Amniotic stem cell (primary cell): ENCODE measurements around the gene MRGPRG.

Experiments used
- DNase-seq: peaks from one replicate; lab custom pipeline; 2025; lab: John Stamatoyannopoulos, UW

Gene MRGPRG

GRCh38 chr11:3194016-3194816, 24.4 kb downstream of the MRGPRG start:
- DNase-seq = no peak

- no peak for DNase-seq
Observed at GRCh38 chr11:3193373-3194015, 25.1 kb downstream of the MRGPRG start.

GRCh38 chr11:3192511-3193372, 25.9 kb downstream of the MRGPRG start:
- no peak for DNase-seq

DNA sequence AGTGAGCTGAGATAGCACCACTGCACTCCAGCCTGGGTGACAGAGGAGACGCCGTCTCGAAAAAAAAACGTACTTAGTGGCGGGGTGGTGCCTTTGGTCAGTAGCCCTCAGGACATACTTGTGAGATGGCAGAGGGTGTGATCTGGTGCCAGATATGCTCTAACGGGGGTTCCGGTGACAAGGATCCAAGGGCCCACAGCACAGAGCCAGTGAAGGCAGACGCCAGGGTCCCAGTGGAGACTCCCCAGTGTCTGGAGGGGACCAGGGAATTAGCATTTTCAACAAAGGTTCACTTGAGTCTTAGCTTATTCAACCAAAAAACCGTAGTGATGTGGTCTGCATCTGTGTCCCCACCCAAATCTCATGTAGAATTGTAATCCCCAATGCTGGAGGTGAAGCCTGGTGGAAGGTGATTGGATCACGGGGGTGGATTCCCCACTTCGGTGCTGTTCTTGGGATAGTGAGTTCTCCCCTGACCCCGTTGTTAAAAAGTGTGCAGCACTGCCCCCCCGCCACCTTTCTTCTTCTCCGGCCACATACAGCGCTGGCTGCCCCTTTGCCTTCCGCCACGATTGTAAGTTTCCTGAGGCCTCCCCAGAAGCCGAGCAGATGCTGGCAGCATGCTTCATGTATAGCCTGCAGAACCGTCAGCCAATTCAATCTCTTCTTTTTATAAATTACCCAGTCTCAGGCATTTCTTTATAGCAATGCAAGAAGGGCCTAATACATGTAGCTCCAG, 26.9 kb downstream of the MRGPRG start:
- DNase-seq = no peak

GRCh38 chr11:3190600-3190999, 28.0 kb downstream of the MRGPRG start:
- DNase-seq = no peak

DNA sequence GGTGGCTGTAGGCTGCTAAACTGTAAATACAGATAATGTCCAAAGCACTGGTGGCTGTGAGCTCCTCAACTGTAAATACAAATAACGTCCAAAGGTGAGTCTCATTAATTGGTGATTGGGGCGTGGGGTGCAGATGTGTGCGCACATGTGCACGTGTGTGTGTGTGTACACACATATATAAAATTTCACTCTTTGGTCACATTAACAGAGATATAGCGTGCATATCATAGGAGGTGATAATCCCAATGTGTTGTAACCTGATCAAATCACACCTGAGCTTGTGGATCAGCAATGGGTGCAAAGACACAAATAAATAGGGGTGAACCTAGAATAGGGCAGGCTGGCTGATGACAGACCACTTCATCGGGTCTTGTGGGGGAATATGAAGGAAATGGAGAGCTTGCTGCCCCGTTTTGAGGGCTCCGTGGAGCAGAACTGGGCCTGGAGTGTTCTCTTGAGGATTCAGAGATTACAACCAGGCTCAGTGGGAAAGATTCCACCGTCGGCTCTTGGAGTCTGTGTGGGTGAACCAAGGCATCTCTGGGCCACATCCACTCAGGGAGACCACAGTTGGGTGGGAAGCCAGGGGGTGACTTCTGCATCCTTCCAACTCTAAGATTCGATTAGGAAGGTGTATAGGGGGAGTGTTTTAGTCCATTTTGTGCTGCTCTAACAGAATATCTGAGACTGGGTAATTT, 28.6 kb downstream of the MRGPRG start:
- DNase-seq = no peak

DNA sequence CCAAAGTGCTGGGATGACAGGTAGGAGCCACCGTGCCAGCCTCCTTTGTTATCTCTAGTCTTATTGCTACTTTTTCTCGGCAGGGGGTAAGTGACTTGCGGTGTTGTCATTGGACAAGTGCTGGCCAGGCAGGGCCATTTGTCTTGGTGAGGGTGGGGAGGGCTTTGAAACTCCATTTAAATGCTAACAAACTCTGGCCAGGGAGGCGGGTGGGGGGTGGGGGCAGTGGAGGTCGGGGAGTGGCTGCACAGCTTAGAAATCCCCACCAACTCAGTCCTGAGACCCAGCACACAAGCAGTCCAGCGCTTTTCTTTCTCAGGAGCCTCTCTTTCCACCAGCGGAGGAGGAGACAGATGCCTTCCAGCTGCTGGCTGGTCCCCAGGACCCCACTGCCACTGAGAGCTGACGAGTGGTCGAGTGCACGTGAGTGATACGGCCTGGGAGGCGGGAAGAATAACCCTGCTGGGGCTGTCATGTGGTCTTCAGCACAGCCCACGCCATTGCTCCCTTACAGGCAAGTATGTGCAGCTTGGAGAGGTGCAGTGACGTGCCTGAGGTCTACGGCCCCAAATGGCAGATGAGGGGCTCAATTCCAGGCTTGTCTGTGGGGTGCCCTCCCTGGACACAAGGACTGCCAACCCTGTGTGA, 29.3 kb downstream of the MRGPRG start:
- no peak for DNase-seq

DNA sequence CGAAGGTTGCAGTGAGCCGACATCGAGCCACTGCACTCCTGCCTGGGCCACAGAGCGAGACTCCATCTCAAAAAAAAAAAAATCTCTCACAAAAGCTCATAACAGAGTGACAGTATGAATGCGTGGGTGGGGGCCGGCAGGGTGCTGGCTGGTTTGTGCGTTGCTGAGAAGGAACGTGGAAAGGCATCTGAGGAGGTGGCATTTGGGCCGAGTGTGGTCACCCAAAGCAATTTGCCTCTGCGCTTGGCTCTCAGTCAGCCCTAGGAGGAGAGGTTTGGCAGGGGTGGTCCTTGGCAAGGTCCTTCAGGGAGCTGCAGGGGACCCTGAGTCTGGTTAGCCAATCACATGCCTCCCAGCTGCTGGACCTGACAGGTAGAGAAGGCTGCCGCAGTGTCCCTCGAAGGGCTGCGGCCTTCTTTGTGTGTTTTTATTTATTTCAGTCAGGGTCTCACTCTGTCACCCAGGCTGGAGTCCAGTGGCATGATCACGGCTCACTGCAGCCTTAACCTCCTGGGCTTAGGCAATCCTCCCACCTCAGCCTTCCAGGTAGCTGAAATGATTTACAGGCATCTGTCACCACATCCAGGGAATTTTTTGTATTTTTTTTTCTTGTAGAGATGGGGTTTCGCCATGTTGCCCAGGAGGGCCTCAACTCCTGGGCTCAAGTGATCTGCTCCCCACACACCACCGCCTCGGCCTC, 30.0 kb downstream of the MRGPRG start:
- no peak for DNase-seq

- no peak for DNase-seq
Observed at GRCh38 chr11:3186166-3186953, 32.3 kb downstream of the MRGPRG start.

GRCh38 chr11:3184732-3185347, 33.8 kb downstream of the MRGPRG start:
- DNase-seq = no peak

GRCh38 chr11:3183523-3183922, 35.1 kb downstream of the MRGPRG start:
- DNase-seq = no peak

GRCh38 chr11:3182462-3182852, 36.2 kb downstream of the MRGPRG start:
- no peak for DNase-seq

DNA sequence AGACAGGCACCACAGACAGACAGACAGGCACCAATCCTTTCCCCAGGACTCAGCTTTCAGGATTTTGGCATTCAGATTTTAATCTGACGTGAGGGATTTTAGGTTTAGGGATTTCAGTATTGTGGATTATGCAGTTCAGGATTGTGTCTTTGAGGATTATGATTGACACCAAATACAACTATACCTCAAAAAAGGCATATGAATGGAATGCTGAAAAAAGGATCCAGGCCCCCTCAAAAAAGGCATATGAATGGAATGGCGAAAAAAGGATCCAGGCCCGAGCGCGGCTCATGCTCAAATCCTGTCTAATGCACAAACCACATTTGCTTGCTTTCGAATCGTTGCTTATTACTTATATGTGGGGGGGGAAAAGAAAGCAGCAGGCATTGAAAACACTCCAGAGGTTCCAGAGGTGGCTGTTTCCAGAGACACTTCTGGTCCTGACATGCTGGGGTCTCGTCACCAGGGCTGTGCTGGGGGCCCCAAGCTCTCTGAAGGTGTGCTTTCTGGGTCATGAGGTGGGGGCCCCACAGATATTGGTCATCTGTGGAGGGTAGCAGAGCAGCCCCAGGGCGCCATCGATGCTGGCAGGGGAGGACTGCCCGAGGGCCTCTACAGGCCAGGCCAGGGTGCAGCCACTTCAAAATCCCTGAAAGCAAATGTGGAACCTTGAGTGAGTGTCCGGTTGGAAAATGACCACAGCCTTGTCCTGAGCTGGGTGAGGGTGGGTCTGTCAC, 36.7 kb downstream of the MRGPRG start:
- no peak for DNase-seq

DNA sequence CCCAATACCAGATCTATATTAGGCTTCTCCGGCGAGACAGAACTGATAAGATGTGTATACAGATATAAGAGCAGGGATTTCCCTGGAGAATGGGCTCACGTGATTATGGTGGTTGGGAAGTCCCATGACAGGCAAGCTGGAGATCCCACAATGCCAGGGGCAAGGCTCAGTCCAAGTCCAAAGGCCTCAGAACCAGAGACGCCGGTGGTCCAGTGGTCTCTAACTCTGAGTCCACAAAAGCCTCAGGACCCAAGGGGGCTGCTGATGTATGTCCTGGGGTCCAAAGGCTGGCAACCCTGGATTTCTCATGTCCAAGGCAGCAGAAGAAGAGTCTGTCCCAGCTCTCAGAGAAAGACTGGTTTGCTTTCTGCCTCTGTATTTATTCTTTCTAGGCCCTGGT, 37.7 kb downstream of the MRGPRG start:
- no peak for DNase-seq

DNA sequence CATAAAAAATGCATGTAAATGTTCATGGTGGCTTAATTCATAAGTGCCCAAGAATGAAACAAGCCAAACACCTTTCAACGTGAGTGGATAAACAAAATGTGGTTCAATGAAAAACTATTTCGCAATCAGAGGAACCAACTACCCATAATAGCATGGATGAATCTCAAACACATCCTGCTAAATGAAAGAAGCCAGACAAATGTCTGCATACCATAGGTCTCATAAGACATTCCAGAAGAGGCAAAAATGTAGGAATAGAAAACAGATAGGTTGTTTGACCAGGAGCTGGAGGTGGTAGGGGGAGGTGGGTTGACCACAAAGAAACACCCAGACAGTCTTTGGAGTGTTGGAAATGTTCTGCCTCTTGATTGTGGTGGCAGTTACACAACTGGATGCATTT, 40.3 kb downstream of the MRGPRG start:
- no peak for DNase-seq

DNA sequence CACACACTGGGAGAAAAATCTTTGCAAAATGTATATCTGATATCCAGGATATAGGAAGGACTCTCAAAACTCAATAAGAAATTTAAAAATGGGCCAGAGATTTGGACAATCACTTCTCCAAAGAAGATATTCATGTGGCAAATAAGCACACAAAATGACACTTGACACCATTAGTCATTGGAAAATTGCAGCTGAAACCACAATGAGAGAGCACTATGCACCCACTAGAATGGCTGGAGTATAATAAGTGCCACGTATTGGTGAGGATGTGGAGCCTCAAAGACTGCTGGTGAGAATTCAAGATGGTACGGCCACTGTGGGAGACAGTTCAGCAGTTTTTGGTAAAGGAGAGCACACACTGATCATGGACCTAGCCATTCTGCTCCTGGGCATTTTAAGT, 40.7 kb downstream of the MRGPRG start:
- no peak for DNase-seq

DNA sequence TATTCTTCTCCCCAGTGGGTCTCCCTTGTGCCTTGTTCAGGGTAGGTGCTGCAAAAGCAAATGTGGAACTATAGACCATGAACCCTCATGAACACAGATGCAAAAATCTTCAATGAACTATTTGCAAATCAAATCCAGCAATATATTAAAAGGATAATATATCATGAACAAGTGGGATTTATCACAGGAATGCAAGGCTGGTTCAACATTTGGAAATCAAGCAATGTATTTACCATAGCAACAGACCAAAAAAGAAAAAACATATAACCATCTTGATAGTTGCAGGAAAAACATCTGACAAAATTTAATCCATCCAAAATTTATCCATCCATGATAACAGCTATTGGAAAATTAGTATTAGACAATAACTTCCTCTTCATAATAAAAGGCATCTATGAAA, 42.1 kb downstream of the MRGPRG start:
- DNase-seq = no peak

DNA sequence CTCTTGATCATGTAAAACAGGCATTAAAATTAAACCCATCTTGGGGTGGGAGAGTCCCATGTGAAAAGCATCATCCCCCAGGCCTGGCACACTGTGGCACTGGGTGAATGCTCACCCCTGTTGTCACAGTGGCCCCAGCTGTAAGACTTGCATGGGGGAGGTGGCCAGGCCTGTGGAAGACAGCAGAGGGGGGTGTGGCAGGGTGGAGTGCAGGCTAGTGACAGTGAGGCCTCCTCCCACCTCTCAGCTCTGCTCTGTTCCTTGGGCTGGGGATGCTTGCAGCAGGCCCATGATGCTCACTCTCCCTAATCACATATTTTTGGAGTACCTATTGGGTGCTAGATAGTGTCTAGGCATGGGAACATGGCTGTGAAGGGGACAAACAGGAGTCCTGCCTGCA, 43.4 kb downstream of the MRGPRG start:
- DNase-seq = no peak
